ENCODE measurements around the gene VWA2. TPM values are rescaled to one million over a fixed set of nuclear protein-coding genes. Genes with fewer than 3 reads are reported as not detected.

The VWA2 gene
- total and polyA plus RNA-seq, 2 donors (not counting 3 experiments of a cell fraction or from before 2014, with no cell fraction given) = not detected

DNA sequence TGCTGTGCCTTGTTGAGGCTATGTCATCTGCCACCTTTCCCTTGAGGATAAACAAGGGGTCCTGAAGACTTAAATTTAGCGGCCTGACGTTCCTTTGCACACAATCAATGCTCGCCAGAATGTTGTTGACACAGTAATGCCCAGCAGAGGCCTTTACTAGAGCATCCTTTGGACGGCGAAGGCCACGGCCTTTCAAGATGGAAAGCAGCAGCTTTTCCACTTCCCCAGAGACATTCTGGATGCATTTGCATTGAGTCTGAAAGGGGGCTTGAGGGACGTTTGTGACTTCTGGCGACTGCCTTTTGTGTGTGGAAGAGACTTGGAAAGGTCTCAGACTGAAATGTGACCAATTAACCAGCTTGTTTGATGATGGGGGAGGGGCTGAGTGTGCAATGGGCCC, 52.5 kb downstream of the VWA2 start:
- POLR2A ChIA-PET = no interaction called here
- FAIRE-seq (no peak), DNase-seq (ENCODE audit: low read depth, low spot score) (no peak)
- H3K36me3 ChIP-seq (ENCODE audit: control insufficient read depth in 2 of 2, extremely low read depth in 1 of 2, insufficient read depth in 2 of 2, low read length in 2 of 2) = no peaks in the 10 kb centered on the region
- no TSS peak for BruUV-seq (replicated peaks)
- no peak overlapping the region for H2AFZ ChIP-seq (ENCODE audit: low read depth, low read length)
- H3K4me3 ChIP-seq (replicated peaks in 1 of 3; ENCODE audit: insufficient read depth in 1 of 3, low read depth in 1 of 3, low read length in 3 of 3) = no peak overlapping the region
- no peak overlapping the region for H3K9ac ChIP-seq (replicated peaks; ENCODE audit: extremely low read depth, insufficient read depth, low read length)
- no peaks in the 10 kb centered on the region for H3K4me1 ChIP-seq (ENCODE audit: control insufficient read depth, extremely low read depth, insufficient read depth, low read length)
- no peaks in the 10 kb centered on the region for H3K9me1 ChIP-seq (replicated peaks; ENCODE audit: control insufficient read depth, extremely low read depth, insufficient read depth, low read length)
- CTCF ChIA-PET = no interaction called here
- no peak overlapping the region for H3K27ac ChIP-seq (ENCODE audit: insufficient read depth, low read depth, low read length)
- intact Hi-C loops (cut with micrococcal nuclease) = no loop called here
- no peaks in the 10 kb centered on the region for H3K9me3 ChIP-seq (replicated peaks; ENCODE audit: control insufficient read depth, insufficient read depth, low read length)
- dilution Hi-C loops (cut with MboI; ENCODE audit: extremely low pct_ligation_motif_present, low sequenced_read_pairs) = no loop called here
- H3K4me2 ChIP-seq (ENCODE audit: insufficient read depth, low read length) = no peak overlapping the region
- H4K20me1 ChIP-seq (replicated peaks; ENCODE audit: control insufficient read depth, extremely low read depth, insufficient read depth, low read length) = no peaks in the 10 kb centered on the region
- H3K79me2 ChIP-seq (ENCODE audit: control insufficient read depth, insufficient read depth, low read length) = no peaks in the 10 kb centered on the region
- TF ChIP-seq, protein P1, sequence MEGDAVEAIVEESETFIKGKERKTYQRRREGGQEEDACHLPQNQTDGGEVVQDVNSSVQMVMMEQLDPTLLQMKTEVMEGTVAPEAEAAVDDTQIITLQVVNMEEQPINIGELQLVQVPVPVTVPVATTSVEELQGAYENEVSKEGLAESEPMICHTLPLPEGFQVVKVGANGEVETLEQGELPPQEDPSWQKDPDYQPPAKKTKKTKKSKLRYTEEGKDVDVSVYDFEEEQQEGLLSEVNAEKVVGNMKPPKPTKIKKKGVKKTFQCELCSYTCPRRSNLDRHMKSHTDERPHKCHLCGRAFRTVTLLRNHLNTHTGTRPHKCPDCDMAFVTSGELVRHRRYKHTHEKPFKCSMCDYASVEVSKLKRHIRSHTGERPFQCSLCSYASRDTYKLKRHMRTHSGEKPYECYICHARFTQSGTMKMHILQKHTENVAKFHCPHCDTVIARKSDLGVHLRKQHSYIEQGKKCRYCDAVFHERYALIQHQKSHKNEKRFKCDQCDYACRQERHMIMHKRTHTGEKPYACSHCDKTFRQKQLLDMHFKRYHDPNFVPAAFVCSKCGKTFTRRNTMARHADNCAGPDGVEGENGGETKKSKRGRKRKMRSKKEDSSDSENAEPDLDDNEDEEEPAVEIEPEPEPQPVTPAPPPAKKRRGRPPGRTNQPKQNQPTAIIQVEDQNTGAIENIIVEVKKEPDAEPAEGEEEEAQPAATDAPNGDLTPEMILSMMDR (IDR thresholded peaks at IDR 0.05; ENCODE audit: extremely low read depth in 1 of 2, insufficient read depth in 1 of 2, low read depth in 1 of 2, low read length in 2 of 2) = no peak
- no peak for TF ChIP-seq MYC (IDR thresholded peaks at IDR 0.05; ENCODE audit: low read depth, low read length)
- peaks cover 0 to 3% of the 10 kb centered on the region in 2 experiments for H3K27me3 ChIP-seq (ENCODE audit: control insufficient read depth in 2 of 2, insufficient read depth in 2 of 2, low read length in 2 of 2)

DNA sequence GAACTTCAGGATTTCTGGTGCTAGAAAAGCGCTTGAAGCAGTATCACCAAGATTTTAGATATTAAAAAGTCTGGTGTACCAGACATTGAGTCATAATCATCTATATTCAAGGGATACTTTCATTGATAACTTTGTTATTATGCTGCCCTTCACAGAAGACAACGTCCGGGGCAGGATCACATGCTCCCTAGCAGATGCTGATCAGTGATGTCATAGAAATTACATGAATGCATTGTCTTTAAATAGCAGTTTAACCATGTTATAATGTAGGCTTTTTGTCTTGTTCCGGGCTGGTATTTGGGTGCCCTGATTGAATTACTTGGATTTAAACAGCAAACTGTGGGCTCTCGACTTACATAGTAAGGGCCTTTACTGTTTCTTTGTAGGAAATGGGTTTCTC, 54.0 kb downstream of the VWA2 start:
- DNase-seq (ENCODE audit: low read depth, low spot score) = no peak
- H3K27me3 ChIP-seq (ENCODE audit: control insufficient read depth in 2 of 2, insufficient read depth in 2 of 2, low read length in 2 of 2) = no peaks in the 10 kb centered on the region
- no peaks in the 10 kb centered on the region for H3K4me1 ChIP-seq (ENCODE audit: control insufficient read depth, extremely low read depth, insufficient read depth, low read length)
- H3K79me2 ChIP-seq (ENCODE audit: control insufficient read depth, insufficient read depth, low read length) = no peaks in the 10 kb centered on the region
- TF ChIP-seq MYC (IDR thresholded peaks at IDR 0.05; ENCODE audit: low read depth, low read length) = no peak
- TF ChIP-seq, protein P1 (IDR thresholded peaks at IDR 0.05; ENCODE audit: extremely low read depth in 1 of 2, insufficient read depth in 1 of 2, low read depth in 1 of 2, low read length in 2 of 2) = no peak
- no peak for FAIRE-seq
- H3K27ac ChIP-seq (ENCODE audit: insufficient read depth, low read depth, low read length) = no peak overlapping the region
- ChIA-PET CTCF (interaction anchor here (0.9 to 1.5 kb wide), 2 partner anchors 10 to 11 kb away, joined by 3 to 5 read pairs; no protein-coding TSS in a partner anchor), POLR2A (no interaction called here)
- H3K4me3 ChIP-seq (replicated peaks in 1 of 3; ENCODE audit: insufficient read depth in 1 of 3, low read depth in 1 of 3, low read length in 3 of 3) = no peak overlapping the region
- no peaks in the 10 kb centered on the region for H3K9me3 ChIP-seq (replicated peaks; ENCODE audit: control insufficient read depth, insufficient read depth, low read length)
- H2AFZ ChIP-seq (ENCODE audit: low read depth, low read length) = no peak overlapping the region
- dilution Hi-C loops (cut with MboI; ENCODE audit: extremely low pct_ligation_motif_present, low sequenced_read_pairs) (no loop called here), intact Hi-C loops (cut with micrococcal nuclease) (no loop called here)
- no TSS peak for BruUV-seq (replicated peaks)
- no peak overlapping the region for H3K9ac ChIP-seq (replicated peaks; ENCODE audit: extremely low read depth, insufficient read depth, low read length)
- no peaks in the 10 kb centered on the region for H4K20me1 ChIP-seq (replicated peaks; ENCODE audit: control insufficient read depth, extremely low read depth, insufficient read depth, low read length)
- no peak overlapping the region for H3K4me2 ChIP-seq (ENCODE audit: insufficient read depth, low read length)
- no peaks in the 10 kb centered on the region for H3K36me3 ChIP-seq (ENCODE audit: control insufficient read depth in 2 of 2, extremely low read depth in 1 of 2, insufficient read depth in 2 of 2, low read length in 2 of 2)
- no peaks in the 10 kb centered on the region for H3K9me1 ChIP-seq (replicated peaks; ENCODE audit: control insufficient read depth, extremely low read depth, insufficient read depth, low read length)
